Left ventricle myocardium inferior (tissue), 1 donor: ENCODE data around the gene CDC42BPG. TPM values are rescaled to one million over a fixed set of nuclear protein-coding genes. Genes with fewer than 3 reads are reported as not detected.

Experiments used
- DNase-seq: peaks from one replicate; pipeline ENCODE4 v3.0.0-alpha.2; 2020
- H3K27ac ChIP-seq: fragments of 200-600 bp; replicated peaks from 2 replicates; pipeline ENCODE4 v1.8.0; 2021
- H3K27me3 ChIP-seq: fragments of 200-600 bp; 2 replicates; pipeline ENCODE4 v1.8.0; 2021; ENCODE audit warnings: low read depth
- H3K36me3 ChIP-seq: fragments of 200-600 bp; 2 replicates; pipeline ENCODE4 v1.8.0; 2021
- H3K4me1 ChIP-seq: fragments of 200-600 bp; 2 replicates; pipeline ENCODE4 v1.8.0; 2021
- H3K4me3 ChIP-seq: fragments of 200-600 bp; 2 replicates; pipeline ENCODE4 v1.8.0; 2021; ENCODE audit warnings: mild to moderate bottlenecking, moderate library complexity
- H3K9me3 ChIP-seq: fragments of 200-600 bp; replicated peaks from 2 replicates; pipeline ENCODE4 v1.8.0; 2021
- intact Hi-C: fragments of 100-400 bp; cut with micrococcal nuclease; formaldehyde crosslinking; loops from one replicate; pipeline ENCODE4 v1.11.0; 2022
- total RNA-seq: library from RNA; stranded (reverse); fragmentation: NEBNext Ultra II Directional; extraction: Animal tissue kit (Norgen Biotek cat#: 25700); gene quantifications from one replicate; pipeline ENCODE4 v1.2.1, GENCODE V29; 2021
- TF ChIP-seq, protein P1 (sequence below): fragments of 200-600 bp; IDR thresholded peaks from 2 replicates; pipeline ENCODE4 v1.8.0; 2021; ENCODE audit warnings: antibody characterized with exemption, mild to moderate bottlenecking, borderline replicate concordance
- donor health status: DM: no; HTN: yes; CAD: no; lungs with severe emphysema.

CDC42BPG gene
- total RNA-seq, 1 donor from 2014 or later: 1.1 TPM

DNA sequence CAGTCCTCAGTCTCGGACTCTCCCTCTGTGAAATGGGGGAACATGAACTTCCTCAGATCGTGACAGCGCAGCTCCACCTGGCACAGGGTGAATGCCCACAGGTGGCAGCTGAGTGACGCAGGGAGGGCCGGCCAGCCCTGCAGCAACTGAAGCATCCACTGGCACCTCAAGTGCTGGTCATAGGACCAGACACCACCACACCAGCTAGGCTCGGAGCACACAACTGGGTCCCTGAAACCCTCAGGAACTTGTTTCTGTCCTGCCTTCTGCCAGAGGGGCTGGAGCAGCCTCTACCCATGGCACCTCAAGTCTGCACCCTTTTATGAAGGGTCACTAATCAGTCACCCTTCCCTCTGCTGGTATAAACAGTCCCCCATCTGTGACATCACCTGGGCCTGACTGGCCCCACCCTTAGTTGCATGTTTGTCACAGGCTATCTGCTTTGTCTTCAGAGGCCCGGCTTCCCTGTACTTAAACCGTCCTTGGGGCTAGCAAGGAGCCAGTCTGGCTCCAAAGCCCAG lies 7.4 kb upstream of the CDC42BPG start:
- intact Hi-C loops: no loop called here
- TF ChIP-seq, protein P1, sequence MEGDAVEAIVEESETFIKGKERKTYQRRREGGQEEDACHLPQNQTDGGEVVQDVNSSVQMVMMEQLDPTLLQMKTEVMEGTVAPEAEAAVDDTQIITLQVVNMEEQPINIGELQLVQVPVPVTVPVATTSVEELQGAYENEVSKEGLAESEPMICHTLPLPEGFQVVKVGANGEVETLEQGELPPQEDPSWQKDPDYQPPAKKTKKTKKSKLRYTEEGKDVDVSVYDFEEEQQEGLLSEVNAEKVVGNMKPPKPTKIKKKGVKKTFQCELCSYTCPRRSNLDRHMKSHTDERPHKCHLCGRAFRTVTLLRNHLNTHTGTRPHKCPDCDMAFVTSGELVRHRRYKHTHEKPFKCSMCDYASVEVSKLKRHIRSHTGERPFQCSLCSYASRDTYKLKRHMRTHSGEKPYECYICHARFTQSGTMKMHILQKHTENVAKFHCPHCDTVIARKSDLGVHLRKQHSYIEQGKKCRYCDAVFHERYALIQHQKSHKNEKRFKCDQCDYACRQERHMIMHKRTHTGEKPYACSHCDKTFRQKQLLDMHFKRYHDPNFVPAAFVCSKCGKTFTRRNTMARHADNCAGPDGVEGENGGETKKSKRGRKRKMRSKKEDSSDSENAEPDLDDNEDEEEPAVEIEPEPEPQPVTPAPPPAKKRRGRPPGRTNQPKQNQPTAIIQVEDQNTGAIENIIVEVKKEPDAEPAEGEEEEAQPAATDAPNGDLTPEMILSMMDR: no peak
- Histone ChIP-seq H3K27me3 (no peaks in the 10 kb centered on the region), H3K4me1 (peaks cover 99% of the 10 kb centered on the region), H3K36me3 (peaks cover 18% of the 10 kb centered on the region), H3K9me3 (no peaks in the 10 kb centered on the region), H3K4me3 (no peak overlapping the region), H3K27ac (peak overlapping the region; percentile 93)
- DNase-seq: no peak

DNA sequence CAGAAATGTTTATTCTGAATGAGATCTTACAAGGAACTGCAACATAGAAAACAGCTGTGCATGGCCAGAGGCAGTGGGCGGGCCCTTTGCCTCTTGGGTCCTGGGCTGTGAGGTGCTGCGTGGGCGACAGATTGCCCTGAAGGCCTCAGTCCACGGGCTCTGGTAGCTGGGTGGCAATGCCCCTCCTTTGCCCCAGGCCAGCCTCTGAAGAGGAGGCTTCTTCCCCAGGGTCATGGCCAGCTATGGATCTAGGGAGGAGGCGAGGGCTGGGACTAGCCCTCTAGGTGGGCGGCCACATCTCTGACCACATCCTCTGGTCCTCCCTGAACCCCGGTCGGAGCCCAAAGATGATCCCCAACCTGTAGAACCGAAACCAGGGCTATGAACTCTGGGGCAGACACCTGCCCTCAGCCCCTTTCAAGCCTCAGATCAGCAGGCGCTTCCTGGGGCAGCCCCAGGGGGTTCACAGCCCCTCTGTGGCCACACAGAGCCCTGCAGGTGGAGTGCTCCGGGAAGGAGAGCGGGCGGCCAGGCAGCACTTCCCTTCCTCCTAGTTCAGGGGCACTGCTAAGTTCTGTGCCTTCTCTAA lies 6.6 kb upstream of the CDC42BPG start:
- no peaks in the 10 kb centered on the region for H3K9me3 ChIP-seq
- H3K36me3 ChIP-seq: peaks cover 18% of the 10 kb centered on the region
- no peak overlapping the region for H3K4me3 ChIP-seq
- H3K4me1 ChIP-seq: peaks cover 90% of the 10 kb centered on the region
- TF ChIP-seq, protein P1: no peak
- intact Hi-C loops: no loop called here
- no peak for DNase-seq
- H3K27me3 ChIP-seq: no peaks in the 10 kb centered on the region
- peak overlapping the region; percentile 93 for H3K27ac ChIP-seq

DNA sequence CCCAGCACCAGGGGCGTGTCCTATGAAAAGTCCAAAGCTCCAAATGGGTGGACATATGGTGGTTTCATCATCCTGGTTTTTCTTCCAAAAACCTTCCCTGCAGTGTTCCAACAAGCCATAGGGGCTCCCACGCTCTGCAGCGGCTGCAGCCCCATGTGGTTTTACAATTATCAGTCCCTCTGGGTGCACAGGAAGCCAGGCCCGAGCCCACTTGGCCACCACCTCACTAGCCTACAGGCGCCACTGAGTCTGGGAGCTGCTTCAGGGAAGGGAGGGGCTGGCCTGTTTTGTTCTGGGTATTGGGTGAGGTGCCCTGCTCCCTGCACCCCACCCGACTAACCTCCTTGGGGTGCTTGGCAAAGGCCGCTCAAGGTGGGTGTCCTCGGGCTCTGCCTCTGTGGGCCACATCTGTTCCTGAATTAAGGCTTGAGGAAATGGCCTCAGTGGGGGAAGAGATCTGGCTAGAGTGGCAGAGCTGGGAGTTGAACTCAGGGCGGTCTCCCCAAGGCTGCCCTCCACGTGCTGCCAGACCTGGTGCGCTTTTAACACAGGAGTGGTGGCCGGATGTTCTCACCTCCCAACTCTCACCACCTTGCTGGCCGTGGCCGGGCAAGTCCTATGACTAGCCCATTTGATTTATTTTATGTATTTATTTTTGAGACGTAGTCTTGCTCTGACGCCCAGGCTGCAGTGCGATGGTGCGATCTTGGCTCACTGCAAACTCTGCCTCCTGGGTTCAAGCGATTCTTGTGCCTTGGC lies 5.3 kb upstream of the CDC42BPG start:
- peak; percentile 70 for DNase-seq
- intact Hi-C loops: no loop called here

DNA sequence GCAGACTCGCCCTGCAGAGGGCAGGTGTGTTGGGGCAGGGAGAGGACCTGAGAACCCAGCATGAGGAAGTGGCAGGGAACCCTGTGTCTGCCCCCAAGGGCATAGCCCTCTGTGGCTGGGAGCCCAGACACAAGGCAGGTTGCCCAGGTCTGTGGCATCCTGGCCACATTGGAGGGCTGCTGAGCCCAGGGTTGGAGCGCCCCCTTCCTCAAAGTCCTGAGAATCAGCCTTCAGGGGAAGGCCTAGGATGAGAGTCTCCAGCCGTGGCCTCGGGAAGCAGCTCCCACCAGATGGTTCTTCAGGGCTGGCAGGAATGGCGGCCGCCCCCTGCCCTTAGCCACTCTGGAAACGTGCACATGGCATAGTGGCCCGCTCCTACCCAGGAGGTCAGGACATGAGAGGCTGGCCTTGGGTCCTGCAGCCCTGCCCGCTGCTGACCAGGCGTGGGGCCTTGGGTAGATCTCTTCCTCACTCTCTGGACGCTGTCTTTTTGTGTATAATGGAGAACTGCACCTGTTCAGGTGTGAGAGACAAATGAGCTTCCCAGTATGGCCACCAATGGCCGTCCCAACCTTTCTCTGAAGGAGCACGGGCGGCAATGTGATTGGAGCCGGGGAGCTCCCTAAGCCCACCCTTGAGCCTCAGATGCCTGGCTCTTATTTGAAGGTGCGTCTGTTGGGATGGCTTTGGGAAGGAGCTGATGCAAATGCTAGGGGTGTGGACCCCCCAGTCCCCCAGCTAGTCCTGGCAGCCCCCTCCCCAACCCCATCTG lies 4.6 kb upstream of the CDC42BPG start:
- H3K27ac ChIP-seq: peak overlapping the region; percentile 93
- peaks cover 12% of the 10 kb centered on the region for H3K36me3 ChIP-seq
- DNase-seq: no peak
- no peaks in the 10 kb centered on the region for H3K27me3 ChIP-seq
- no peaks in the 10 kb centered on the region for H3K9me3 ChIP-seq
- no peak overlapping the region for H3K4me3 ChIP-seq
- H3K4me1 ChIP-seq: peaks cover 82% of the 10 kb centered on the region
- TF ChIP-seq, protein P1: no peak
- intact Hi-C loops: no loop called here

More for the DNA sequence above, 5.3 kb upstream of the CDC42BPG start:
- no peaks in the 10 kb centered on the region for H3K27me3 ChIP-seq
- TF ChIP-seq, protein P1: peak; percentile 41
- H3K27ac ChIP-seq: peak overlapping the region; percentile 93
- H3K36me3 ChIP-seq: peaks cover 18% of the 10 kb centered on the region
- peaks cover 82% of the 10 kb centered on the region for H3K4me1 ChIP-seq
- H3K9me3 ChIP-seq: no peaks in the 10 kb centered on the region
- H3K4me3 ChIP-seq: no peak overlapping the region

DNA sequence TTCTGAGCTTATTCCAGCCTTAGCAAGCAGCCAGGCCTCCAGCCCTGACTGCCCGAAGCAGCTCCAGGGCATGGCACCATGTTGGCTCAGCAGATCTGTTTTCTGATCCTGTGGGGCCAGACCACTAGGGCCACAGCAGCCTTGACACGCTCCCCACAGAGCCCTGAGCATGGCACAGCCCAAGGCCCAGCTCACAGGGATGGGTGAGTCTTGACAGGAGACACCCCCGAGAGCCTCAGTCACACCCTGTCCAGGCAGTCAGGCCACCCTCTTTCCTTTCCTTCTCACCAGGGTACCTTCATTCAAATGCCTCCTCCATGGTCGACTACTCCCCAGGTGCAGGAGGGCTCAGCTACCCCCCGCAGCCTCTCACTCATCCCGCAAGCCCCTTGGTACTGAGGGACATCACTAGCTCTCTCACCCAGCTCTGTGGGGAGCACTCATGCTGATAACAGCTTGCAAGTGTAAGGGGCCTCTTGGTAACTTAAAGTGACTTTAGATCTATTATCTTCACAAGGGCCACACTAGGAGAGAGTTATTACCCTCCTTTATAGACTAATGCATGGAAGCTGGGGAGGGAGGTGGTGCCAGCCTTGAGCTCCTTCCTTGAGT lies 3.9 kb upstream of the CDC42BPG start:
- no peak for DNase-seq
- no peaks in the 10 kb centered on the region for H3K27me3 ChIP-seq
- H3K4me3 ChIP-seq: no peak overlapping the region
- intact Hi-C loops: no loop called here
- TF ChIP-seq, protein P1: no peak
- H3K27ac ChIP-seq: peak overlapping the region; percentile 93
- peaks cover 76% of the 10 kb centered on the region for H3K4me1 ChIP-seq
- H3K36me3 ChIP-seq: peaks cover 5% of the 10 kb centered on the region
- H3K9me3 ChIP-seq: no peaks in the 10 kb centered on the region
